ENCODE results near the gene ADORA2A. TPM values are rescaled to one million over a fixed set of nuclear protein-coding genes. Genes with fewer than 3 reads are reported as not detected.
"Not testable (repeated sequence)": the region's sequence is repeated elsewhere in the genome, so short reads cannot be mapped to it uniquely, and the experiment has no call there.

ADORA2A gene
- total and polyA plus RNA-seq, 10 of the 15 experiments (the other 5 are each of a cell fraction or from before 2014, with no cell fraction given) = 0.69 to 31.2 (median 18.3) TPM

DNA sequence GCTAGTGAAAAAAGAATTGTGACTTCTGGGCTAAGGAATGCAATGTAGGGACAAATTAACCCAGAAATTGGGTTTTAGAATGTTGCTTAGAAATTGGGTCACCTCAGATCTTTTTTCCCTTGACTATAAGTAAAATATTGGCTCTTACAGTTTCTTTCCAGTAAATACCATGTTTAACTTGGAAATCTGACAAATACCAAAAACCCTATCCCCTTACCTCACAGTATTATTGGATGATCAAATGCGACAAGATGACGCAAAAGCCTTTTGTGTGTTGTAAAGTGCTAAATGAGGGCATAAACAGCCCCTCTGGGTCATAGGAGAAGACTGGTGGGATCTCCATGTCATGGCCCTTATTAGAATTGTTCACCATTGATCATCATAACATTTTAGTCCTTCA is 61.6 kb downstream of the ADORA2A start:
- in situ Hi-C loops (cut with MboI) (no loop called here), intact Hi-C loops (cut with micrococcal nuclease; ENCODE audit: unreplicated experiment) (no loop called here)
- ChIA-PET SMC1A (ENCODE audit: uncharacterized antibody, unreplicated experiment) (interaction anchor here (0.7 kb wide), 1 partner anchor 51 kb away, joined by 3 read pairs; no protein-coding TSS in a partner anchor), RAD21 (ENCODE audit: unreplicated experiment) (no interaction called here), POLR2A (no interaction called here), CTCF (interaction anchor here (0.7 to 1.8 kb wide), 2 partner anchors 14 to 41 kb away, joined by 3 to 7 read pairs; no protein-coding TSS in a partner anchor)
- ATAC-seq (no peak), DNase-seq (ENCODE audit: low read depth, low spot score) (no peak), FAIRE-seq (no peak)
- BruUV-seq (replicated peaks) = no TSS peak
- no peak overlapping the region for H2AFZ ChIP-seq (ENCODE audit: control insufficient read depth, low read depth, low read length)
- no peak overlapping the region for H3K27ac ChIP-seq (ENCODE audit: control insufficient read depth, insufficient read depth)
- no peak overlapping the region for H3K4me2 ChIP-seq (ENCODE audit: control insufficient read depth, insufficient read depth)
- 74% methylated on average over 2 of the region's 2 CpGs for WGBS (ENCODE audit: insufficient coverage, insufficient replicate concordance, low lambda C conversion rate, missing lambda C conversion rate)
- H3K27me3 ChIP-seq (replicated peaks in 1 of 2; ENCODE audit: control insufficient read depth in 2 of 2, insufficient read depth in 2 of 2, low read length in 1 of 2) = no peaks in the 10 kb centered on the region
- no peak overlapping the region for H3K4me3 ChIP-seq
- H3K79me2 ChIP-seq (ENCODE audit: control insufficient read depth, insufficient read depth, low read length) = no peaks in the 10 kb centered on the region
- no peaks in the 10 kb centered on the region for H4K20me1 ChIP-seq (ENCODE audit: control insufficient read depth, insufficient read depth)
- no peaks in the 10 kb centered on the region for H3K9me3 ChIP-seq (replicated peaks; ENCODE audit: control insufficient read depth, insufficient read depth, low read length)
- no peaks in the 10 kb centered on the region for H3K4me1 ChIP-seq (ENCODE audit: control insufficient read depth, insufficient read depth, low read length)
- H3K36me3 ChIP-seq (ENCODE audit: control insufficient read depth in 2 of 2, insufficient read depth in 2 of 2, low read length in 1 of 2) = no peaks in the 10 kb centered on the region
- H3K9ac ChIP-seq (ENCODE audit: control insufficient read depth, insufficient read depth, low read length) = no peak overlapping the region
- TF ChIP-seq NBN (IDR thresholded peaks at IDR 0.05) (no peak), MAX (IDR thresholded peaks at IDR 0.05; ENCODE audit: low read depth, low read length) (no peak), DPF2 (IDR thresholded peaks at IDR 0.05) (no peak)
- TF ChIP-seq, protein P1, sequence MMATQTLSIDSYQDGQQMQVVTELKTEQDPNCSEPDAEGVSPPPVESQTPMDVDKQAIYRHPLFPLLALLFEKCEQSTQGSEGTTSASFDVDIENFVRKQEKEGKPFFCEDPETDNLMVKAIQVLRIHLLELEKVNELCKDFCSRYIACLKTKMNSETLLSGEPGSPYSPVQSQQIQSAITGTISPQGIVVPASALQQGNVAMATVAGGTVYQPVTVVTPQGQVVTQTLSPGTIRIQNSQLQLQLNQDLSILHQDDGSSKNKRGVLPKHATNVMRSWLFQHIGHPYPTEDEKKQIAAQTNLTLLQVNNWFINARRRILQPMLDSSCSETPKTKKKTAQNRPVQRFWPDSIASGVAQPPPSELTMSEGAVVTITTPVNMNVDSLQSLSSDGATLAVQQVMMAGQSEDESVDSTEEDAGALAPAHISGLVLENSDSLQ (IDR thresholded peaks at IDR 0.05) = no peak

- BruUV-seq (replicated peaks); POLR2A ChIA-PET: not testable (repeated sequence)
Observed at GRCh38 chr22:24489434-24489833, 62.0 kb downstream of the ADORA2A start.

More at GRCh38 chr22:24489434-24489833, 62.0 kb downstream of the ADORA2A start:
- H3K27me3 ChIP-seq (replicated peaks in 1 of 2; ENCODE audit: control insufficient read depth in 2 of 2, insufficient read depth in 2 of 2, low read length in 1 of 2); H3K27ac ChIP-seq (ENCODE audit: control insufficient read depth, insufficient read depth); H3K4me3 ChIP-seq; RAD21 ChIA-PET (ENCODE audit: unreplicated experiment); H3K9me3 ChIP-seq (replicated peaks; ENCODE audit: control insufficient read depth, insufficient read depth, low read length); ATAC-seq; H3K4me1 ChIP-seq (ENCODE audit: control insufficient read depth, insufficient read depth, low read length); H3K4me2 ChIP-seq (ENCODE audit: control insufficient read depth, insufficient read depth); H3K36me3 ChIP-seq (ENCODE audit: control insufficient read depth in 2 of 2, insufficient read depth in 2 of 2, low read length in 1 of 2); H3K9ac ChIP-seq (ENCODE audit: control insufficient read depth, insufficient read depth, low read length); DNase-seq (ENCODE audit: low read depth, low spot score); in situ Hi-C loops (cut with MboI); FAIRE-seq; H2AFZ ChIP-seq (ENCODE audit: control insufficient read depth, low read depth, low read length); H4K20me1 ChIP-seq (ENCODE audit: control insufficient read depth, insufficient read depth); intact Hi-C loops (cut with micrococcal nuclease; ENCODE audit: unreplicated experiment); H3K79me2 ChIP-seq (ENCODE audit: control insufficient read depth, insufficient read depth, low read length): not testable (repeated sequence)
- CTCF ChIA-PET = interaction anchor here (1.8 kb wide), 1 partner anchor 13 kb away, joined by 7 read pairs; no protein-coding TSS in a partner anchor
- 90% methylated on average over 1 of the region's 1 CpG for WGBS (ENCODE audit: insufficient coverage, insufficient replicate concordance, low lambda C conversion rate, missing lambda C conversion rate)
- SMC1A ChIA-PET (ENCODE audit: uncharacterized antibody, unreplicated experiment) = interaction anchor here (0.7 kb wide), 1 partner anchor 51 kb away, joined by 3 read pairs; no protein-coding TSS in a partner anchor

Other genes starting within 250 kb of the ADORA2A start
Only the 7 nearest of the 8 such genes appear.
- not detected in 2 replicates for gene GGT5, start 182.5 kb upstream of the ADORA2A start, total RNA-seq (2014; rRNA removed)
- not detected in 2 replicates for gene GGT5, start 182.5 kb upstream of the ADORA2A start, total RNA-seq (2014; rRNA removed; fragmentation: Illumina TruSeq; extraction: Trizol)
- gene GGT5, start 182.5 kb upstream of the ADORA2A start, total RNA-seq (2021) = not detected in 2 replicates
- not detected in 2 replicates for gene GGT5, start 182.5 kb upstream of the ADORA2A start, polyA plus RNA-seq (2011; rRNA removed)
- gene GGT5, start 182.5 kb upstream of the ADORA2A start, polyA plus RNA-seq (2014; fragmentation: Illumina TruSeq; extraction: Trizol) = not detected in 2 replicates
- not detected for gene GGT5, start 182.5 kb upstream of the ADORA2A start, polyA plus RNA-seq (2014; fragmentation: Nextera tagmentation; extraction: Ambion mirVana)
- gene GGT5, start 182.5 kb upstream of the ADORA2A start, polyA plus RNA-seq (2014; rRNA removed) = not detected in 2 replicates
- gene GGT5, start 182.5 kb upstream of the ADORA2A start, polyA plus RNA-seq (2016; fragmentation: Nextera tagmentation; extraction: Ambion mirVana) = under 1 TPM in 1 of 2 experiments, not detected in 1; 0.34 TPM
- 18.8 and 21.1 TPM in 2 replicates for gene SPECC1L, start 156.8 kb upstream of the ADORA2A start, total RNA-seq (2014; rRNA removed)
- gene SPECC1L, start 156.8 kb upstream of the ADORA2A start, total RNA-seq (2014; rRNA removed; fragmentation: Illumina TruSeq; extraction: Trizol) = 22.6 and 23.4 TPM in 2 replicates
- 40.6 and 42.8 TPM in 2 replicates for gene SPECC1L, start 156.8 kb upstream of the ADORA2A start, total RNA-seq (2021)
- gene SPECC1L, start 156.8 kb upstream of the ADORA2A start, polyA plus RNA-seq (2011; rRNA removed) = 16.4 and 17.8 TPM in 2 replicates
- 21.1 and 21.5 TPM in 2 replicates for gene SPECC1L, start 156.8 kb upstream of the ADORA2A start, polyA plus RNA-seq (2014; fragmentation: Illumina TruSeq; extraction: Trizol)
- 1 to 10 TPM; 1.9 to 2.4 TPM for gene SPECC1L, start 156.8 kb upstream of the ADORA2A start, polyA plus RNA-seq (2014; fragmentation: Nextera tagmentation; extraction: Ambion mirVana)
- gene SPECC1L, start 156.8 kb upstream of the ADORA2A start, polyA plus RNA-seq (2014; rRNA removed) = 17.5 and 18.3 TPM in 2 replicates
- 10 to 100 TPM; 19.4 to 20.2 TPM for gene SPECC1L, start 156.8 kb upstream of the ADORA2A start, polyA plus RNA-seq (2016; fragmentation: Nextera tagmentation; extraction: Ambion mirVana)
- 2.5 and 2.8 TPM in 2 replicates for gene UPB1, start 67.7 kb downstream of the ADORA2A start, total RNA-seq (2014; rRNA removed)
- 3.4 and 3.5 TPM in 2 replicates for gene UPB1, start 67.7 kb downstream of the ADORA2A start, total RNA-seq (2014; rRNA removed; fragmentation: Illumina TruSeq; extraction: Trizol)
- 3.3 and 3.9 TPM in 2 replicates for gene UPB1, start 67.7 kb downstream of the ADORA2A start, total RNA-seq (2021)
- gene UPB1, start 67.7 kb downstream of the ADORA2A start, polyA plus RNA-seq (2011; rRNA removed) = 20.5 and 20.6 TPM in 2 replicates
- 2.6 and 2.8 TPM in 2 replicates for gene UPB1, start 67.7 kb downstream of the ADORA2A start, polyA plus RNA-seq (2014; fragmentation: Illumina TruSeq; extraction: Trizol)
- gene UPB1, start 67.7 kb downstream of the ADORA2A start, polyA plus RNA-seq (2014; fragmentation: Nextera tagmentation; extraction: Ambion mirVana) = 1 to 10 TPM; 2.9 to 4.5 TPM
- 3.4 and 3.5 TPM in 2 replicates for gene UPB1, start 67.7 kb downstream of the ADORA2A start, polyA plus RNA-seq (2014; rRNA removed)
- 1 to 10 TPM in 1 of 2 experiments, under 1 TPM in 1; 0.89 to 1.2 TPM for gene UPB1, start 67.7 kb downstream of the ADORA2A start, polyA plus RNA-seq (2016; fragmentation: Nextera tagmentation; extraction: Ambion mirVana)
- gene GUCD1, start 127.5 kb downstream of the ADORA2A start, total RNA-seq (2014; rRNA removed) = 170 and 177 TPM in 2 replicates
- 81.7 and 82.2 TPM in 2 replicates for gene GUCD1, start 127.5 kb downstream of the ADORA2A start, total RNA-seq (2014; rRNA removed; fragmentation: Illumina TruSeq; extraction: Trizol)
- gene GUCD1, start 127.5 kb downstream of the ADORA2A start, total RNA-seq (2021) = 126 and 127 TPM in 2 replicates
- 57.4 and 87.1 TPM in 2 replicates for gene GUCD1, start 127.5 kb downstream of the ADORA2A start, polyA plus RNA-seq (2011; rRNA removed)
- gene GUCD1, start 127.5 kb downstream of the ADORA2A start, polyA plus RNA-seq (2014; fragmentation: Illumina TruSeq; extraction: Trizol) = 65.0 and 89.3 TPM in 2 replicates
- 10 to 100 TPM; 57.8 to 96.9 TPM for gene GUCD1, start 127.5 kb downstream of the ADORA2A start, polyA plus RNA-seq (2014; fragmentation: Nextera tagmentation; extraction: Ambion mirVana)
- gene GUCD1, start 127.5 kb downstream of the ADORA2A start, polyA plus RNA-seq (2014; rRNA removed) = 136 and 145 TPM in 2 replicates
- 10 to 100 TPM; 56.0 to 71.2 TPM for gene GUCD1, start 127.5 kb downstream of the ADORA2A start, polyA plus RNA-seq (2016; fragmentation: Nextera tagmentation; extraction: Ambion mirVana)
- 175 and 179 TPM in 2 replicates for gene SNRPD3, start 128.4 kb downstream of the ADORA2A start, total RNA-seq (2014; rRNA removed)
- gene SNRPD3, start 128.4 kb downstream of the ADORA2A start, total RNA-seq (2014; rRNA removed; fragmentation: Illumina TruSeq; extraction: Trizol) = 254 and 257 TPM in 2 replicates
- 111 and 112 TPM in 2 replicates for gene SNRPD3, start 128.4 kb downstream of the ADORA2A start, total RNA-seq (2021)
- 68.4 and 121 TPM in 2 replicates for gene SNRPD3, start 128.4 kb downstream of the ADORA2A start, polyA plus RNA-seq (2011; rRNA removed)
- gene SNRPD3, start 128.4 kb downstream of the ADORA2A start, polyA plus RNA-seq (2014; fragmentation: Illumina TruSeq; extraction: Trizol) = 324 and 433 TPM in 2 replicates
- gene SNRPD3, start 128.4 kb downstream of the ADORA2A start, polyA plus RNA-seq (2014; fragmentation: Nextera tagmentation; extraction: Ambion mirVana) = 100 to 1,000 TPM; 244 to 258 TPM
- 197 and 228 TPM in 2 replicates for gene SNRPD3, start 128.4 kb downstream of the ADORA2A start, polyA plus RNA-seq (2014; rRNA removed)
- 100 to 1,000 TPM; 240 to 251 TPM for gene SNRPD3, start 128.4 kb downstream of the ADORA2A start, polyA plus RNA-seq (2016; fragmentation: Nextera tagmentation; extraction: Ambion mirVana)
- gene LRRC75B, start 165.5 kb downstream of the ADORA2A start, total RNA-seq (2014; rRNA removed) = 0.11 TPM in 2 replicates
- 0.09 and 0.18 TPM in 2 replicates for gene LRRC75B, start 165.5 kb downstream of the ADORA2A start, total RNA-seq (2014; rRNA removed; fragmentation: Illumina TruSeq; extraction: Trizol)
- gene LRRC75B, start 165.5 kb downstream of the ADORA2A start, total RNA-seq (2021) = 0.24 and 0.26 TPM in 2 replicates
- gene LRRC75B, start 165.5 kb downstream of the ADORA2A start, polyA plus RNA-seq (2011; rRNA removed) = 0.68 and 0.98 TPM in 2 replicates
- gene LRRC75B, start 165.5 kb downstream of the ADORA2A start, polyA plus RNA-seq (2014; fragmentation: Illumina TruSeq; extraction: Trizol) = 0.09 TPM in 1 of 2 replicates, not detected in the other
- gene LRRC75B, start 165.5 kb downstream of the ADORA2A start, polyA plus RNA-seq (2014; fragmentation: Nextera tagmentation; extraction: Ambion mirVana) = not detected
- 0.56 and 0.66 TPM in 2 replicates for gene LRRC75B, start 165.5 kb downstream of the ADORA2A start, polyA plus RNA-seq (2014; rRNA removed)
- gene LRRC75B, start 165.5 kb downstream of the ADORA2A start, polyA plus RNA-seq (2016; fragmentation: Nextera tagmentation; extraction: Ambion mirVana) = under 1 TPM in 1 of 2 experiments, not detected in 1; 0.10 TPM
- gene GGT1, start 175.6 kb downstream of the ADORA2A start, total RNA-seq (2014; rRNA removed) = 8.0 and 8.4 TPM in 2 replicates
- gene GGT1, start 175.6 kb downstream of the ADORA2A start, total RNA-seq (2014; rRNA removed; fragmentation: Illumina TruSeq; extraction: Trizol) = 4.1 and 5.0 TPM in 2 replicates
- gene GGT1, start 175.6 kb downstream of the ADORA2A start, total RNA-seq (2021) = 11.8 and 13.9 TPM in 2 replicates
- 8.5 and 26.6 TPM in 2 replicates for gene GGT1, start 175.6 kb downstream of the ADORA2A start, polyA plus RNA-seq (2011; rRNA removed)
- gene GGT1, start 175.6 kb downstream of the ADORA2A start, polyA plus RNA-seq (2014; fragmentation: Illumina TruSeq; extraction: Trizol) = 2.1 and 7.4 TPM in 2 replicates
- gene GGT1, start 175.6 kb downstream of the ADORA2A start, polyA plus RNA-seq (2014; fragmentation: Nextera tagmentation; extraction: Ambion mirVana) = 1 to 10 TPM in 1 of 2 experiments, under 1 TPM in 1; 0.47 to 1.4 TPM
- 11.3 and 11.6 TPM in 2 replicates for gene GGT1, start 175.6 kb downstream of the ADORA2A start, polyA plus RNA-seq (2014; rRNA removed)
- 10 to 100 TPM; 10.2 to 14.8 TPM for gene GGT1, start 175.6 kb downstream of the ADORA2A start, polyA plus RNA-seq (2016; fragmentation: Nextera tagmentation; extraction: Ambion mirVana)